HEK293 (cell line): ENCODE measurements around the gene RNF182.
A peak's percentile ranks its signal among the peaks of the same experiment; 100 is the strongest.

Experiments
- CTCF ChIA-PET: fragments of 350-600 bp; formaldehyde crosslinking; extraction: SDS; loops from one replicate; lab custom pipeline; 2021; ENCODE audit warnings: antibody characterized with exemption; lab: Yijun Ruan, JAX
- POLR2A ChIA-PET: fragments of 300-600 bp; formaldehyde crosslinking; extraction: SDS; loops from one replicate; lab custom pipeline; 2020; ENCODE audit warnings: antibody characterized with exemption, inconsistent platforms; lab: Yijun Ruan, JAX
- H3K27ac ChIP-seq: fragments of 200-500 bp; sonication (Bioruptor generic); 2 replicates; pipeline ENCODE4 v1.5.1; 2014; ENCODE audit warnings: low read depth, low read length, control low read depth, inconsistent platforms; ENCODE audit errors: extremely low read depth
- H3K36me3 ChIP-seq, 2 experiments: fragments of 200-500 bp in 1 of 2; sonication (Bioruptor generic) in 1 of 2; 1 replicate in 1 of 2; 2 replicates in 1 of 2; pipeline ENCODE4 v1.5.1; 2014 to 2017; ENCODE audit warnings: inconsistent platforms in 2 of 2, low read length in 2 of 2; ENCODE audit not compliant: control insufficient read depth in 2 of 2, insufficient read depth in 1 of 2
- H3K4me1 ChIP-seq: fragments of 200-500 bp; sonication (Bioruptor generic); 2 replicates; pipeline ENCODE4 v1.5.1; 2014; ENCODE audit warnings: mild to moderate bottlenecking, low read length, inconsistent platforms; ENCODE audit not compliant: control insufficient read depth, insufficient read depth
- H3K4me3 ChIP-seq: 2 replicates; pipeline ENCODE4 v1.5.1; 2011; ENCODE audit warnings: low read depth, mild to moderate bottlenecking, control low read depth, low read length, moderate library complexity
- H3K9me3 ChIP-seq: fragments of 200-500 bp; sonication (Bioruptor generic); 2 replicates; pipeline ENCODE4 v1.5.1; 2014; ENCODE audit warnings: low read depth, low read length, inconsistent platforms; ENCODE audit not compliant: control insufficient read depth, insufficient read depth
- ATF2 ChIP-seq: fragments of 450-650 bp; formaldehyde crosslinking; IDR thresholded peaks from 2 replicates; pipeline ENCODE4 v1.5.1; 2016; ENCODE audit warnings: missing biosample characterization, missing genetic modification characterization, low read depth
- GLI2 ChIP-seq: fragments of 450-650 bp; formaldehyde crosslinking; IDR thresholded peaks from 2 replicates; pipeline ENCODE4; 2017; ENCODE audit warnings: missing biosample characterization, missing genetic modification characterization, low read depth, borderline replicate concordance
- IKZF3 ChIP-seq: fragments of 450-650 bp; IDR thresholded peaks from 2 replicates; pipeline ENCODE4 v1.5.0; 2018; ENCODE audit warnings: missing biosample characterization, mild to moderate bottlenecking, missing genetic modification characterization, moderate library complexity
- TSHZ1 ChIP-seq: fragments of 450-650 bp; formaldehyde crosslinking; IDR thresholded peaks from 2 replicates; pipeline ENCODE4 v1.5.1; 2016; ENCODE audit warnings: missing biosample characterization, missing genetic modification characterization, borderline replicate concordance
- ZNF292 ChIP-seq: fragments of 450-650 bp; formaldehyde crosslinking; IDR thresholded peaks from 2 replicates; pipeline ENCODE4 v1.5.1; 2016; ENCODE audit warnings: low read depth, missing biosample characterization, missing genetic modification characterization, borderline replicate concordance
- ZNF510 ChIP-seq: fragments of 450-650 bp; formaldehyde crosslinking; IDR thresholded peaks from 2 replicates; pipeline ENCODE4 v1.5.1; 2018; ENCODE audit warnings: mild to moderate bottlenecking, missing genetic modification characterization, missing biosample characterization; ENCODE audit not compliant: insufficient replicate concordance
- ZNF548 ChIP-seq: fragments of 450-650 bp; formaldehyde crosslinking; IDR thresholded peaks from 2 replicates; pipeline ENCODE4 v1.5.1; 2016; ENCODE audit warnings: missing biosample characterization, missing genetic modification characterization
- ZNF561 ChIP-seq: fragments of 450-650 bp; IDR thresholded peaks from 2 replicates; pipeline ENCODE4 v1.5.1; 2018; ENCODE audit warnings: missing biosample characterization, missing genetic modification characterization, borderline replicate concordance
- ZNF596 ChIP-seq: fragments of 450-650 bp; IDR thresholded peaks from 2 replicates; pipeline ENCODE4 v1.5.0; 2018; ENCODE audit warnings: missing biosample characterization, mild to moderate bottlenecking, missing genetic modification characterization, moderate library complexity
- ZNF600 ChIP-seq: fragments of 450-650 bp; formaldehyde crosslinking; IDR thresholded peaks from 2 replicates; pipeline ENCODE4 v1.5.1; 2016; ENCODE audit warnings: missing biosample characterization, missing genetic modification characterization
- ZNF639 ChIP-seq: fragments of 450-650 bp; formaldehyde crosslinking; IDR thresholded peaks from 2 replicates; pipeline ENCODE4 v1.5.1; 2016; ENCODE audit warnings: missing biosample characterization, missing genetic modification characterization
- ZNF768 ChIP-seq: fragments of 450-650 bp; formaldehyde crosslinking; IDR thresholded peaks from 2 replicates; pipeline ENCODE4 v1.5.1; 2018; ENCODE audit warnings: missing biosample characterization, mild to moderate bottlenecking, missing genetic modification characterization

Gene RNF182

GRCh38 chr6:14020551-14020950 lies 95.8 kb downstream of the RNF182 start:
- Histone ChIP-seq H3K4me1 (no peaks in the 10 kb centered on the region), H3K36me3 (no peaks in the 10 kb centered on the region), H3K9me3 (no peaks in the 10 kb centered on the region), H3K27ac (no peak overlapping the region), H3K4me3 (no peak overlapping the region)
- CTCF ChIA-PET = interaction anchor here (0.5 to 1.3 kb wide), 6 partner anchors 25 to 1730 kb away, joined by 3 to 8 read pairs (median 4); no protein-coding TSS in a partner anchor
- POLR2A ChIA-PET = no interaction called here
- TF ChIP-seq ZNF596 (tag by site-specific recombination) = no peak
- no peak for TF ChIP-seq ZNF561 (tag by site-specific recombination)
- TF ChIP-seq ZNF600 (tag by site-specific recombination) = no peak
- TF ChIP-seq ATF2 = no peak
- no peak for TF ChIP-seq ZNF292 (tag by site-specific recombination)

GRCh38 chr6:14021449-14021848 lies 96.7 kb downstream of the RNF182 start:
- CTCF ChIA-PET = interaction anchor here (0.6 to 1.9 kb wide), 5 partner anchors 23 to 143 kb away, joined by 3 to 7 read pairs (median 3); no protein-coding TSS in a partner anchor
- Histone ChIP-seq H3K9me3 (no peaks in the 10 kb centered on the region), H3K27ac (no peak overlapping the region), H3K36me3 (no peaks in the 10 kb centered on the region), H3K4me3 (no peak overlapping the region), H3K4me1 (no peaks in the 10 kb centered on the region)
- TF ChIP-seq TSHZ1 (tag by site-specific recombination) (no peak), GLI2 (tag by site-specific recombination) (no peak), ZNF510 (tag by site-specific recombination) (no peak), IKZF3 (tag by site-specific recombination) (no peak), ZNF639 (tag by site-specific recombination) (no peak)
- POLR2A ChIA-PET = no interaction called here

- H3K36me3 ChIP-seq = no peaks in the 10 kb centered on the region
- POLR2A ChIA-PET = no interaction called here
- CTCF ChIA-PET = interaction anchor here (0.5 to 1.9 kb wide), 6 partner anchors 18 to 227 kb away, joined by 3 to 7 read pairs (median 3); no protein-coding TSS in a partner anchor
- H3K4me3 ChIP-seq = no peak overlapping the region
- 0 out of 2 replicates have a peak, but pooled peaks have one; percentile 16 for TF ChIP-seq ZNF768
- TF ChIP-seq ZNF548 (tag by site-specific recombination) = no peak
- no peaks in the 10 kb centered on the region for H3K9me3 ChIP-seq
- no peak overlapping the region for H3K27ac ChIP-seq
- H3K4me1 ChIP-seq = no peaks in the 10 kb centered on the region
These were observed 97.9 kb downstream of the RNF182 start for GRCh38 chr6:14022673-14023072.
